ENCODE data around the gene P3H4.

GRCh38 chr17:41758601-41759000 is 53.1 kb downstream of the P3H4 start:
- no peak for TF ChIP-seq CTCF (IDR thresholded peaks at IDR 0.05; ENCODE audit: poor library complexity, severe bottlenecking)
- TF ChIP-seq SMC3 (conservative IDR thresholded peaks at IDR 0.05; ENCODE audit: poor library complexity): no peak
- TF ChIP-seq MXI1 (conservative IDR thresholded peaks at IDR 0.05; ENCODE audit: poor library complexity, severe bottlenecking): no peak
- TF ChIP-seq POLR2AphosphoS5 (IDR thresholded peaks at IDR 0.05): no peak
- TF ChIP-seq EZH2 (IDR thresholded peaks at IDR 0.05; ENCODE audit: borderline replicate concordance, insufficient read depth, low read length, poor library complexity, severe bottlenecking): no peak
